ENCODE results near the gene SLC4A1AP. TPM values are rescaled to one million over a fixed set of nuclear protein-coding genes. Genes with fewer than 3 reads are reported as not detected.
A peak's percentile ranks its signal among the peaks of the same experiment; 100 is the strongest.

The SLC4A1AP gene
- total RNA-seq, 4 donors from 2014 or later, result 15.6 to 25.0 (median 22.1) TPM

DNA sequence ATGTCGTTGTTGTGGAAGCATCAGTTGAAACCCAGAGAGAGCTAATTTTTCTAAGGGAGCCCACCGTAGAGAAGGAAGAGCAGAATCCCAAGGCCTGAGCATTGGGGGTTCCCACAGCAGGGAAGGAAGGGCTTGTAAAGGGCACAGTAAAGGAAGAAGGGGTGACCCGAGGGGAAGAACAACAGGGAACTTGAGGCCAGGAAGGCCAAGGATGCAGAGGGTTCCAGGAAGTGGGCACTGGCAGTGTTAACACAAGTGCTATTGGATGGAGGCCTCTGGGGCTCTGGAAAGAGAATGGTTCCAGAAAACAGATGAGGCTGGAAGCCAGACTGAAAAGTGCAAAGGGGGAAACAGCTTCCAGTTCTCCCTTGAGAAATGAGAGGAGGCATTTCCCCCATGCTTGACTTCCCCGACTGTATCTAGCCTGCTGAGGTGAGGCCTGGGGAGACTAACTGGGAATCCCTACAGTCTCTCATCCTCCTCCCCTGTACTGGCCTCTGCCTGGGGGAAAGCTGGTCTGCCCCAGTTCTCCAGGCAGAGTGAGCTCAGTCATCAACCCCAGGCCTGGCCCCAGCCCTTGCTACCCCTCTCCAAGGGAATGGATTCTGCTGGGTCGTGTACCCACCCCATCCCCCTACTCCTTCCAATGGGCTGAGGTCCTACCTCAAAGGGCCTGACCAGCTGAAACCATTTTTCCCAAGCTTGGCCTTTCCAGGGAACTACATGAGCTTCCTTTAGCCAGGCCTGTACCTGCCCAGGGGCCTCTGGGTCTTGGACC lies 64.6 kb downstream of the SLC4A1AP start:
- intact Hi-C loops (cut with DNase I; ENCODE audit: low total_unique reads), result no loop called here
- TF ChIP-seq POLR2A (IDR thresholded peaks at IDR 0.05), result no peak
- TF ChIP-seq, protein P1, sequence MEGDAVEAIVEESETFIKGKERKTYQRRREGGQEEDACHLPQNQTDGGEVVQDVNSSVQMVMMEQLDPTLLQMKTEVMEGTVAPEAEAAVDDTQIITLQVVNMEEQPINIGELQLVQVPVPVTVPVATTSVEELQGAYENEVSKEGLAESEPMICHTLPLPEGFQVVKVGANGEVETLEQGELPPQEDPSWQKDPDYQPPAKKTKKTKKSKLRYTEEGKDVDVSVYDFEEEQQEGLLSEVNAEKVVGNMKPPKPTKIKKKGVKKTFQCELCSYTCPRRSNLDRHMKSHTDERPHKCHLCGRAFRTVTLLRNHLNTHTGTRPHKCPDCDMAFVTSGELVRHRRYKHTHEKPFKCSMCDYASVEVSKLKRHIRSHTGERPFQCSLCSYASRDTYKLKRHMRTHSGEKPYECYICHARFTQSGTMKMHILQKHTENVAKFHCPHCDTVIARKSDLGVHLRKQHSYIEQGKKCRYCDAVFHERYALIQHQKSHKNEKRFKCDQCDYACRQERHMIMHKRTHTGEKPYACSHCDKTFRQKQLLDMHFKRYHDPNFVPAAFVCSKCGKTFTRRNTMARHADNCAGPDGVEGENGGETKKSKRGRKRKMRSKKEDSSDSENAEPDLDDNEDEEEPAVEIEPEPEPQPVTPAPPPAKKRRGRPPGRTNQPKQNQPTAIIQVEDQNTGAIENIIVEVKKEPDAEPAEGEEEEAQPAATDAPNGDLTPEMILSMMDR (IDR thresholded peaks at IDR 0.05), result no peak
- WGBS, 2 donors, result 80 to 85% methylated on average over 5 of the region's 5 CpGs
- no peak overlapping the region for H3K4me3 ChIP-seq (ENCODE audit: low read depth, poor library complexity, severe bottlenecking)
- peak in 1 of 2 donors; percentile 81 for DNase-seq (ENCODE audit: low spot score in 2 of 2)

DNA sequence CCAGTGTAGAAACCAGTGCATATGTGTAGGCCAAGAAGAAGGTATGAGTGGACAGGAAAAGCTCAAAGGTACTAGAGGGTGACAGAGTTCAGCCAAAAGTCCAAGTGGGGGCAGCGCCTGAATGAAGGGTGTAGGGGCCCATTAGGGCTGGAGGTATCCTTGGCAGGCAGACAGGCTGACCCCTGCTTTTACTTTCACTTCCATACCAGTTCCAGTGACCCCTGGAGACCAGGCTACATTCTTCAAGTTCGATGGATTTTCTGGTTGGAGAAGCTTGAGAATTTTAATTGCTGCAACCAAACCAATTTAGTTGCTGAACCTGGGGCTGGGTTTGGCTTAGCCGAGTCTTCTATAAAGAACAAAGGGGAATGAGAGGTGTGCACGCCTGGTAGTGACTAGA lies 65.5 kb downstream of the SLC4A1AP start:
- intact Hi-C loops (cut with DNase I; ENCODE audit: low total_unique reads), result no loop called here
- TF ChIP-seq, protein P1 (IDR thresholded peaks at IDR 0.05), result no peak
- TF ChIP-seq POLR2A (IDR thresholded peaks at IDR 0.05), result no peak
- DNase-seq (ENCODE audit: low spot score in 2 of 2), result no peak
- 52 to 86% methylated on average over 4 of the region's 4 CpGs for WGBS, 2 donors
- no peak overlapping the region for H3K4me3 ChIP-seq (ENCODE audit: low read depth, poor library complexity, severe bottlenecking)

DNA sequence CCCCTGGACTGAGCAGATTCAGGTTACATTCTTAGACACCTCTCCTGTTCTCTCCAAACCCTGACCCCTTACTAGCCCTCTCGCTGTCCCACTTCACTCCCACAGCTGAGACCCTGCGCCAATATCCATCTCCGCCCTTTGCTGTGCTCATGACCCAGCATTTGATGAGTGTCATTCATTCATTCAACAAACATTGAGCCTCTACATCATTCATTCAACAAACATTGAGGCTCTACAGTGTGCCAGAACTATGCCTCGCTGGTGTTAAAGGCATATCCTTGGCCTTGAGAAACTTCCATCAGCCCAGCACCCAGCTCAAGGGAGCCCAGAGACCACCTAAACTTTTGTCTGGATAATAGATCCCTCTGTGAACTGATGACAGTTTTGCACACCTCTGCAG lies 65.9 kb downstream of the SLC4A1AP start:
- intact Hi-C loops (cut with DNase I; ENCODE audit: low total_unique reads), result no loop called here
- peak in 1 of 2 donors; percentile 36 for DNase-seq (ENCODE audit: low spot score in 2 of 2)
- WGBS, 2 donors, result 96 to 98% methylated on average over 4 of the region's 4 CpGs
- no peak for TF ChIP-seq POLR2A (IDR thresholded peaks at IDR 0.05)
- TF ChIP-seq, protein P1 (IDR thresholded peaks at IDR 0.05), result no peak
- H3K4me3 ChIP-seq (ENCODE audit: low read depth, poor library complexity, severe bottlenecking), result no peak overlapping the region

DNA sequence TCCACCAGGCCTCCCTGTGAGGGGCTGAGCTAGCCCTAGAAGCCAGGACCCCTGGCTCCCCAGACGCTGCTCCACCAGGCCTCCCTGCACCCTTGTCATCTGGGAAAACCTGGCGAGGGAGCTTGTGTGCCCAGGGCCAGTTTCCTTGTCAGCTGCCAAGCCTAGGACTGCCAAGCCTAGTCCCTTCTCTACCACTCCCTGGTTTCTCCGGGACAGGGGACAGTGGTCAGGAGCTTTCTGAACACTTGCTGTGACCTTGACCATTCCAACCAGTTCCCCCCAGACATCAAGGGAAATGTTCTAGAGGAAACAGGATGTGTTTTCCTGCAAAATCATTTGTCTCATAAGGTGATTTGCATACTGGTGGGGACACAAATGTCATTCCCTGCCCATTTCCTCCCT lies 66.6 kb downstream of the SLC4A1AP start:
- WGBS, 2 donors, result 57 to 74% methylated on average over 3 of the region's 3 CpGs
- no peak for TF ChIP-seq POLR2A (IDR thresholded peaks at IDR 0.05)
- TF ChIP-seq, protein P1 (IDR thresholded peaks at IDR 0.05), result no peak
- intact Hi-C loops (cut with DNase I; ENCODE audit: low total_unique reads), result no loop called here
- H3K4me3 ChIP-seq (ENCODE audit: low read depth, poor library complexity, severe bottlenecking), result no peak overlapping the region
- DNase-seq (ENCODE audit: low spot score in 2 of 2), result peak in 1 of 2 donors; percentile 84

DNA sequence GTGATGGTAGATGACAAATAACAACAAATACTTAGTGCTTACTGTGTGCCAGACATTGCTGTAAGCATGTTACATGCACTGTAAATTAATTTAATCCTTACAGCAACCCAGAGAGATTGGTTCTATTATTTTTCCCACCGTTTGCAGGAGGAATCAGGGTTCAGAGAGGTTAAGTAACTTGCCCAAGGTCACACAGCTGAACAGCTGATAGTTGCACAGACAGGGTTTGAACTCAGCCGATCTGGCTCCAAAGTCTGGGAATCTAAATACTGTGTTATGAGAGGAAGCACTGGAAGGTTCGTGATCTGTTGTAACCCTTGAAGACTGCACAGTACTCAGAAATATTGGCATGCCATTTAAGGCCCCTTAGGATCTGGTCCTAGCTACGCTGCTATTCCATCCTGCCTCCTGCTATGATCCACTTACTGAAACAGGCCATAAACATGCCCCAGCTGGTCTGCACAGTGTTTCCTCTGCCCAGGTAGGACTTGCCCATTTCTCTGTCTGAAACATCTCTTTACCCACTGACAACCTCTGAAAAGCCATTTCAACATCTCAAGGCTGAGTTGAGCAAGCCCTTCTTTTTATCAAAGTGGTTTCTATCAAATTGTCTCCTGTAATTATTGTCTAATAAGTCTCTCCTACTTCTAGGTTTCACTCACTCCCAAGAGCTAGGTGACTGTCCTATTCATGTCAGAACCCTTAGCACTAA lies 67.4 kb downstream of the SLC4A1AP start:
- no peak for TF ChIP-seq POLR2A (IDR thresholded peaks at IDR 0.05)
- TF ChIP-seq, protein P1 (IDR thresholded peaks at IDR 0.05), result no peak
- no peak overlapping the region for H3K4me3 ChIP-seq (ENCODE audit: low read depth, poor library complexity, severe bottlenecking)
- intact Hi-C loops (cut with DNase I; ENCODE audit: low total_unique reads), result no loop called here

More for the DNA sequence above, 67.4 kb downstream of the SLC4A1AP start:
- WGBS, 2 donors, result 41 to 60% methylated on average over 4 of the region's 4 CpGs
- DNase-seq (ENCODE audit: low spot score in 2 of 2), result peak in 1 of 2 donors; percentile 62

All from lower leg skin (tissue), 4 donors.